ENCODE data around the gene APIP.

The APIP gene

GRCh38 chr11:34916015-34916842, at the start of gene APIP, which contains the start of gene PDHX:
Gene APIP, minus strand, starts transcription at chr11:34916379. Its CDS starts 95 bp downstream, at chr11:34916284.
Gene PDHX, plus strand, starts transcription at chr11:34916618. Its CDS starts 38 bp downstream, at chr11:34916656.
- peak; percentile 83 for DNase-seq

DNA sequence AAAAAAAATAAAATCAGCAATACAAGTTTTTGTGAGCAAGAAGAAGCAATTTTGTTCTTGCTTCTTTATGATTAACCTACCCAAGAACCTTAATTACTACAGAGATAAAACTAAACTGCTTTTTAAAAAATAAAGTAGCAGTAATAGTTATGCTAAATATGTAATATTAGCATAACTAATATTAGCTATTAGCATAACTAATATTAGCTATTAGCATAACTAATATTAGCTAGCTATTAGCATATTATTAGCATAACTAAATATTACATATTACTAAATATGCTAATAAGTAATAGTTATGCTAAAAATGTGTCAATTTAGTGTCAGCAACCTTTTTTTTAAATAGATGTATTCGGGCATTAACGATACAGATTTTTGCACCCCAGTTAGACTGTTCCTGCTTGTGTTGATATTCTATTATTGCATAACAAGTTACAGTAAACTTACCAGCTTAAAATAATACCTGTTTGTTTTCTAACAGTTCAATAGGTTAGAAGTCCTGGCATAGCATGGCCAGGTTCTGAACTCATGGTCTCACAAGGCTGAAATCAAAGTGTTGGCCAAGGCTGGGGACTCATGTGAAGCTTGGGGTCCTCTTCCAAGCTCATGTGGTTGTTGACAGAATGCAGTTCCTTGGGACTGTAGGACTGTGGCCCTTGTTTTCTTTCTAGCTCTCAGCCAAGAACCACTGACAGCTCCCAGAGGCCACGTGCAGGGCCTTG, 48.6 kb upstream of the APIP start:
- DNase-seq, result no peak

DNA sequence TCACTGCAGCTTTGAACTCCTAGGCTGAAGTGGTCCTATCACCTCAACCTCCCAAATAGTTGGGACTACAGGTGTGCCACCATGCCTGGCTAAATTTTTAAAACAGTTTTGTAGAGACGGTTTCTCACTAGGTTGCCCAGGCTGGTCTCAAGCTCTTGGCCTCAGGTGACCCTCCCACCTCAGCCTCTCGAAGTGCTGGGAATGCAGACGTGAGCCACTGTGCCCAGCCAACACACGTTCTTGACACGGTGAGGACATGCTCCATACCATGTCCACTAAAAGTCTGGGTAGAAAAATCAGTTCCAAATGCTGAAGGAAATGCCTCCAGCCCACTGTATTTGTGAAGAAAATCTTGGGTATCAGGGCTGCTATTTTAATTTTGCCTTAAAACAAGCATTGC, 47.2 kb upstream of the APIP start:
- DNase-seq, result no peak

GRCh38 chr11:34962034-34962433, 45.9 kb upstream of the APIP start:
- DNase-seq, result no peak

DNA sequence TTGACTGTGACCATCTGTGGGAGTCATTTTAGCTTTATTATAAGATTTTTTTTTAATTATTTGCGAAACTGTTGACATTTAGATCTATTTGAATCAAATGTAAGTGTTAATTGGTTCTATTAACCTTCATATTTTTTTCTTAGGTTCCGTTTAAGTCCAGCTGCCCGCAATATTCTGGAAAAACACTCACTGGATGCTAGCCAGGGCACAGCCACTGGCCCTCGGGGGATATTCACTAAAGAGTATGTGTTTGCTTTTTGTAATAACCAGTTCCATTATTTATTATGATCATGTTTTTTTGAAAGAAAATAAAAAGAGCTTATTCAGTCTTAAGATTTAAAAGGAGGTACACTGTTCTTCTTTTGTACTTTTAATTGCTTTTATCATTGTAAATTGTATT, 44.1 kb upstream of the APIP start:
- no peak for DNase-seq

- DNase-seq, result no peak
Observed at GRCh38 chr11:34959770-34960169, 43.6 kb upstream of the APIP start.

DNA sequence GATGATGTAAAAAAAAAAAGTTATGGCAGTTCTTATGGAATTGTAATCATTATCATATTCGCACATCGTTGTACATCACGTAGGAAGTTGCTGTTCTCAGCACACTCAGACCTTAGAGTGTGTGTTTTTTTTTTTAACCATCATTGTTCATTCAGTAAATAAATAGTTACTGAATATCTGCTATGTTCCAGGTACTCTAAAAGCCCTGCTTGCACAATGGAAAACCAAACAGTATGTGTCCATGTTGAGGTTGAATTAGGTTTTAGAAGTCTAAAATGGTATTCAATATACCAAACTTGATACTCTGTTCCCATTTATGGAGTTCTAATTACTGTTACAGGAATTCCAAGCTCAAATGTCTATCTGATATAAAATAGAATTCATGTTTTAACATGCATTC, 41.4 kb upstream of the APIP start:
- no peak for DNase-seq

GRCh38 chr11:34957206-34957605, 41.0 kb upstream of the APIP start:
- DNase-seq, result no peak

DNA sequence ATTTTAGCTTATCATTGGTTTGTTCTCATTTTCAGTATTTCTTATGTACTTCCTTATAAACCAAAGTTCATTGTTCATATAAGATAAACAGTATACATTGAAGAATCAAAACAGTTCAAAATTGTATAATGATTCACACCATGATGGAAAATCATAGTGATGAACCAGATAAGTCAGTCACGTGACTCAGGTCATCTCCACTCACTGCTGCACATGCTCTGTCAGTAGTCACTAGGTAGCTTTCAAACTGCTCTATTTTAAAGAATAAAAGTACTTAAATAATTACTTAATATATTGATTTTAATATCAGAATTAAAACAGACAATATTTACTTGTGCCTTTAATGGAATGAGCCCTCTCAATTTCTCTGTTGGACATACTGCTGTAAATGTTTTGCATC, 37.8 kb upstream of the APIP start:
- no peak for DNase-seq

DNA sequence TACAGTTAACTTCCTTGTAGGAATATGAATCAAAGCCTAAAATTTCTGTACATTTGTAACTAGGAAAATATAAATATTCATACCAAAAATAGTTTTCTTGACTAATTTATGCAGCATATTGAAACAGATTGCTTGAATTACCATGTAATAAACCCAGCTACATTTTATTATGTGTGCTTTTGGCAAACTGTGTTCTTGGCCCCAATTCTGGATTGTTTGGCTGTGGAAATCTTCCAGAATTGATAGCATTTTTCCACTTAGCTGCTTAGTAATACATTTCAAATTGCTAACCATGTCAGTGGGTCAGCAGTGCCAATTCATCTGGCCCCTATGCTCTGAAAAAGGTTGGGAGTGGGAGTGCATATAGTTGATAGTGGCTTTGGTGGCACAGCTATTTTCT, 32.5 kb upstream of the APIP start:
- DNase-seq, result no peak

DNA sequence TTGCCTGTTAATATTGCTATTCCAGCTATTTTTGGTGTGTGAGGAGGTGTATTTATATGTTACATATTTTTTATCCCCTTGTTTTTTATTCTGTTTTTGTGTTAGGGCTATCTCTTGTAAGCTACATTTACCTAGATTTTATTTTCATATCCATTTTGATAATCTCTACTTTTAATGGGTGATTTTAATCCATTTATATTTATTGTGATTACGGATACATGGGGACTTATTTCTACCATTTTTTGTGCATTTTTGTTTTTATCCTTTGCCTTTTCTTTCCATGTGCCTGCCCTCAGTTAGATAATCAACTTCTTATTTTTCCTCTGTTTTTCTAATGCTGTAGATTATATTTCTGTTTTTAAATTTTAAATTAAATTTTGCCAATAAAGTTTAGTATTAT, 28.5 kb upstream of the APIP start:
- DNase-seq, result no peak

- DNase-seq, result no peak
Observed at GRCh38 chr11:34941688-34942087, 25.5 kb upstream of the APIP start.

DNA sequence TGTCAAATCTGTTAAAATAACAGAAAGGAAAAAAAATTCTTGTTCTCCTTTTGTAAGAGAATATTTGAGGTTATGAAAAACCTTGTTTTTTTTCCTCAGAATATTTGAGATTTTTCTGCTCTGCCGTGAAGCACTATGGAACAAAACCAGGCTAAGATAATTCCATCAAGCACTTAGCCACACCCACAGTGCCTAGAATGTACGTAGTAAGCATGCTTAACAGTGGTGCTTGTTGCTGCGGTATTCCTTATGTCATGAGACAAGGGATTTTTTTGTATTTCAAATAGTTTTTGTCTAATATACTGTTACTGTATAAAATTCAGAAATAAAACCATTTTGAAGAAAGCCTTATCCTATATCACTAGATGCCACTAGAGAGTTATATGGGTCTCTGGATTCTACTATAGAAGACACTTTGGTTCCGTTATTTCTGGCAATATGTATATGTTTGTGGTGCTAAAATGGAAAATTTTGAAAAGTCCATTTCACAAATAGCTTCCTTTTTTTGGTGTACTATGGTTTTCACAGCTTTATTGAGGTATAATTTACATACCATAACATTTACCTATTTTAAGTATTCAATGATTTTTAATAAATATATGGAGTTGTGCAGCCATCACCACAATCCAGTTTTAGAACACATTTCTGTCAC, 24.0 kb upstream of the APIP start:
- no peak for DNase-seq

DNA sequence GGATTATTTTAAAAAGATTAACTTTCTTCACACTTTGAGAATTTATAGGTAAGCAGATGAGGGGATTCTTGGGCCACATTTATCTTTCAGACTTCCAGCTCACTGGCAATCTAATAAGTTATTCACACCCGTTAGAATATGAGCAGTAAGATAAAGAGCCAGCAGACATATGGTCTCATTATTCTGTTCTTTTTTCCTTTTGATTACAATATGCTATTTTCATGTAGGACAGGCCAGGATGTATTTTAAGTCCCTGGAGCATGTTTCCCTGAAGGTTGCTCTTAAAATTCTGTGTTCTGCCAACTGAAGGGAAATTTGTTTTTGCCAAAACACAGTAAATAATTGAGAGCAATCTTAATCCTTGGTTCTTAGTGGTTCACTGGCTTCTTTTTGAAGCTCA, 22.4 kb upstream of the APIP start:
- no peak for DNase-seq

- no peak for DNase-seq
Observed at GRCh38 chr11:34936945-34937629, 20.9 kb upstream of the APIP start.

DNA sequence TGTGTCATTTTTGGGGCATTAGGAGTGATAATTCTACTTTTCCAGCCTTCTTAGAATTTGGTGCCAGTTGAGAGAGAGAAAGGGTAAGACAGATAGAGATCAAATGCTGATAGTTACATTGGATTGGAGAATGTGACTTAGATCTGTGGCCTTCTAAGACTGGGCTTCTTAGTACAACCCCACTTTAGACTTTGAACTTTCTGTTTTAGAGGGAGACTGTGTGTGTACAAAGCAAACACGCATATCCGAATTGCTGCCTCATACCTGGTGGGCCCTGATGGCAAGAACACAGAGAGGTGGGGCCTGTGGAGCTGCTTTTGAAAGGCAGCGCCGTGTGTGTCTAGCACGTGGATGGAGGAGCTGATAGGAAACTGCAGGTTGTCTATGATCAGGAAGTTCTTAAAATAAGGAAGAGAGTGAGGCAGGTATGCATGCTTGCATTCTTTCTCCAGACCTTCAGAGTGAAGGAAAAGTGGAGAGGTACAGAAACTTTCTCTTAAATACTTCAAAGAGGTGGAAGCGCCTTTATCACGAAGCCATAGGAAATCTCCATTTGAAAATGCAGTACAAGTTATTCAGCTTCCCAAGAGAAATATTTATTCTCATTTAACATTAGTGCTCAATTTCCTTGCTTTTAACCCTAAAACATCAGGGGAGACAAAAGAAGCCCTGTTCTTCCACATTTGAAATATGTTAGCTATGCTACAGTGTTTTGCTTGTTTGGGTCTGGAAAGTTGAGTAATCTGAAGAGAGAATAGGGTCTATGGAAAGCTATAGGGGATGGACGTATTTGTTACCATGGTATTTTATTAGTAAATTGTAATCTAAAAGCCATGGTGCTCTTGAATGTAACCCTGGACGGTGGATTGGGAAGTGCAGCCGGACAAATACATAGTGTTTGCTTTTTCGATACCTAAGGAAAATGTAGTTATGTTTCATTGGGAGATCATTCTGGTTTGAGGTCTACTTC, 13.9 kb upstream of the APIP start:
- DNase-seq, result no peak

DNA sequence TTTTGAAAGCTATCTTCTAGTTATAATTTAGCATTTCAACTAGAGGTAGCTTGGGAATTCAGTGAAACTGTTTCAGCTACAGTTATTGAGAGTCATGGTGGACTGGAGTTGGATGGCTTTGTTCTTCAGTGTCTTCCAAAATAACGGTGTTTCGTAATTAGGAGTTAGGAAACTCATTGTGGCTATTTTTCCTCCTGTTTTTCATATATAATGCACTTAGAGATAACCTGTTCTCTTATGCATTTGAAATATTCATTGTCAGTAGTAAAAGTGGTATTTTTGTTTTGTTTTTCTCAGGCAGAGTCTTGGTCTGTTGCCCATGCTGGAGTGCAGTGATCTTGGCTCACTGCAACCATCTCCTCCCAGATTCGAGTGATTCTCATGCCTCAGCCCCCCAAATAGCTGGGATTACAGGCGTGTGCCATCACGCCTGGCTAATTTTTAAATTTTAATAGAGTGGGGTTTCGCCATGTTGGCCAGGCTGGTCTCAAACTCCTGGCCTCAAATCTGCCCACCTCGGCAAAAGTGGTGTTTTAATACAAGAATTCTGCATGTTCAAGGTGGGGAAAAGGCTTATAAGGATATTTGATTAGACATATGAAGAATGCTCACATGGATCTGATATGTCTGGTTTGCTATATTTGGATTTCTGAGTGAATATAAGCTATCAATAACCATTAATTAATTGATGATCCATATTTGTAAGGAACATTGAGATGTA, 12.9 kb upstream of the APIP start:
- DNase-seq, result no peak

DNA sequence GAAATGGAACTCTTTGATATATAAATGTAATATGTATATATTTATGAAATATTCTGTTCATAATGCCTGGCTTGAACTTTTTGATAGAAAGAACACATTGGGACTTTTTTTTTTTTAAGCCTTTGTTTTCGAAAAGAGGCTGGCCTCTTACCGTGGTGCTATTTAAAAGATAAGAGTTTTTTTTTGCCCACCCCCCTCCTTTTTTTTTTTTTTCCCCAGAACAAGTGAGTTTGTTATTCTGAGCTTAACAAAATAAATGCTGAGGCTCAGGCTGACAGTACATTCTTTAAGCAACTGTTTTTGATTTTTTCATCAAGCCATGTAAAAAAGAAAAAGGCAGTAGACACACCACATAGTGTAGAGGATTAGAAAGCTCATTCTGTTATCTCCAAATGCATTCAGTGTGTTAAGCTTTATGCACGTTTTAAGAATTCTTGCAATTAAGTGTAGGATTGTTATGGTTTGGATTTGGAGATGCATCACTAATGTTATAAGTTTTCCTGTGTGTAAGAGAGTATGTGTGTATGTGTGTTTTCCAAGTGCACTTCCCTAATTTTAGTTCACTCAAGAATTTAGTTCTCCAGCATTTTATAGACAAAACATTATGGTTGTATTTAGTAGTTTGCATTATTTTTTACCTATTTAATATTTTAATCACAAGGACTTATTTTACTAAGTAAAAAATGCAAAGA, 12.2 kb upstream of the APIP start:
- DNase-seq, result no peak

DNA sequence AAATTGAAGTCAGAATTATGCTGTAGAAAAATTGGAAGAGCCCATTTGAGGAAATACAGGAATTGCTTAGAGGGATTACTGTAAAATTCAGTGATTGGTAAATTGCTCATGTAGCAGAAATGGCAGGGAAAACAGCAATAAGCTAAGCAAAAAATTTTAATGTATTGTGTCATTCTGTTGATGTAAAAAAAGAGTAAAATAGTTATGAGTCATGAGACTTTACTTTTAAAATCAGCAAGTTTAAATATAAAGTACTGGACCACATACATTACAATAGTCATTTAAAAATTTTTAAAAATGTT, 10.6 kb upstream of the APIP start:
- no peak for DNase-seq

DNA sequence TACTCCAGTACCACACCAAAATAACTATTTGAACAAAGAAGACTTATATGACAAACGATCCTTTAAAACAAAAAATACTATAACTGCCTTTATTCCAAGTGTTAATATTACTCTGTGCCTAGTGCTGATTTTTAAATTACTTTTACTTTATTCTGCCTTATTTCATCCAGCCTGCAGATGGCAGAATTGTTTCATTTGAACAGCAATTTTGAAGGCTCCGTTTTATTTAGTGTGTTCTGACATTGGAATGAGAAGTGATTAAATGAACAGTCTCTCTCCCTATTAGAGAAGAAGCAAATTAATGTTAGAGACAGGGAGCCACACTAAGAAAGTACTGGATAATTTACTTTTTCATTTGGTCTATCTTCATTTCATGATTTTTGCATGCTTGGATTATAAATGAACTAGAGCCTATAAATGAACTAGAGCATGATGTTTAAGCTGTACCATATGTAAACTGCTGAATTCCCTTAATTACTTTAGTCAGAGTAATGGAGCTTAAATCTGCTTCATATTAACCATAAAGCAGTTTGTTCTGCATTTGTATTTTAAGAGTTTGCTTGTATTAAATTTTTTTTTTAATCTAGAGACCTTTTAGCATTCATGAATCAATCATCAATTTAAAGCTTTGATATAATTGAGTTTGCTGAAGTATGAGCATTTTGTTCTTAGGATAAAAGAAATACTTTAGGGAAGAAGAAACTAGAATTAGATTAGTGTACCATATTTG, 10.1 kb upstream of the APIP start:
- no peak for DNase-seq
